GM18517 (cell line): ENCODE measurements around the gene WRNIP1.

Source experiments
- ATAC-seq: cut with Tn5 transposase; IDR thresholded peaks from one replicate; pipeline ENCODE4 v1.9.1; 2021; ENCODE audit warnings: mild to moderate bottlenecking, moderate library complexity; ENCODE audit not compliant: unreplicated experiment

Gene WRNIP1

GRCh38 chr6:2765166-2765895 lies at the start of gene WRNIP1:
TSS of gene WRNIP1 (plus strand) at chr6:2765393. CDS start at chr6:2765623, 230 bp downstream.
- peak; percentile 90 for ATAC-seq

GRCh38 chr6:2715737-2716136 lies 49.5 kb upstream of the WRNIP1 start:
- no peak for ATAC-seq

- ATAC-seq, result no peak
Measured at GRCh38 chr6:2716936-2717700, 48.1 kb upstream of the WRNIP1 start.

GRCh38 chr6:2718334-2719092 lies 46.7 kb upstream of the WRNIP1 start:
- no peak for ATAC-seq

- ATAC-seq, result no peak
Measured at GRCh38 chr6:2719093-2719455, 46.1 kb upstream of the WRNIP1 start.

- ATAC-seq, result no peak
Measured at GRCh38 chr6:2721219-2721618, 44.0 kb upstream of the WRNIP1 start.

- ATAC-seq, result no peak
Measured at GRCh38 chr6:2725364-2725988, 39.7 kb upstream of the WRNIP1 start.

- ATAC-seq, result no peak
Measured at GRCh38 chr6:2725999-2726567, 39.1 kb upstream of the WRNIP1 start.

GRCh38 chr6:2729921-2730320 lies 35.3 kb upstream of the WRNIP1 start:
- no peak for ATAC-seq

GRCh38 chr6:2730353-2731107 lies 34.7 kb upstream of the WRNIP1 start:
- ATAC-seq, result no peak

GRCh38 chr6:2731281-2731909 lies 33.8 kb upstream of the WRNIP1 start:
- no peak for ATAC-seq

- no peak for ATAC-seq
Measured at GRCh38 chr6:2732503-2733089, 32.6 kb upstream of the WRNIP1 start.

- peak; percentile 86 for ATAC-seq
Measured at GRCh38 chr6:2733324-2733723, 31.9 kb upstream of the WRNIP1 start.

GRCh38 chr6:2733736-2734480 lies 31.3 kb upstream of the WRNIP1 start:
- no peak for ATAC-seq

- ATAC-seq, result no peak
Measured at GRCh38 chr6:2734488-2735166, 30.6 kb upstream of the WRNIP1 start.

GRCh38 chr6:2737885-2738284 lies 27.3 kb upstream of the WRNIP1 start:
- no peak for ATAC-seq

- ATAC-seq, result no peak
Measured at GRCh38 chr6:2738373-2738979, 26.7 kb upstream of the WRNIP1 start.

GRCh38 chr6:2739335-2739734 lies 25.9 kb upstream of the WRNIP1 start:
- ATAC-seq, result no peak
